ENCODE measurements around the gene PTPN1.

The PTPN1 gene

GRCh38 chr20:50477239-50477872 is 32.8 kb upstream of the PTPN1 start:
- DNase-seq (ENCODE audit: low spot score): no peak
- Histone ChIP-seq H3K14ac (ENCODE audit: low read length) (no peak overlapping the region), H3K79me1 (ENCODE audit: low read depth, low read length) (no peaks in the 10 kb centered on the region), H3K9ac (ENCODE audit: low read depth, low read length, poor library complexity) (no peak overlapping the region), H3K4me3 (ENCODE audit: low read length in 2 of 2) (no peak overlapping the region), H4K91ac (ENCODE audit: low read depth, low read length, poor library complexity) (no peak overlapping the region), H2BK15ac (ENCODE audit: low read length) (no peak overlapping the region), H3K36me3 (replicated peaks in 1 of 2; ENCODE audit: control insufficient read depth in 2 of 2, insufficient read depth in 2 of 2, low read length in 2 of 2) (no peaks in the 10 kb centered on the region), H3K18ac (ENCODE audit: low read length) (no peak overlapping the region), H3K9me3 (replicated peaks in 1 of 2; ENCODE audit: control insufficient read depth in 2 of 2, insufficient read depth in 1 of 2, low read depth in 1 of 2, low read length in 2 of 2) (no peaks in the 10 kb centered on the region), H2BK5ac (ENCODE audit: low read length) (no peak overlapping the region), H3K4ac (ENCODE audit: low read length) (no peak overlapping the region), H3K4me2 (ENCODE audit: insufficient read depth, low read length, poor library complexity, severe bottlenecking) (no peak overlapping the region), H3K27me3 (ENCODE audit: control insufficient read depth in 3 of 3, insufficient read depth in 3 of 3, low read depth in 1 of 3, low read length in 3 of 3) (peaks cover 0 to 7% (median 0%) of the 10 kb centered on the region in 3 experiments), H3K27ac (replicated peaks; ENCODE audit: low read length) (no peak overlapping the region), H2AK5ac (ENCODE audit: low read depth, low read length) (no peak overlapping the region), H2BK12ac (ENCODE audit: low read length) (no peak overlapping the region), H3K23ac (ENCODE audit: low read depth, low read length, poor library complexity) (no peak overlapping the region), H2BK120ac (ENCODE audit: low read depth, low read length) (no peak overlapping the region), H4K8ac (ENCODE audit: low read depth, low read length) (no peak overlapping the region), H2AFZ (ENCODE audit: low read length) (no peak overlapping the region), H3K4me1 (ENCODE audit: control insufficient read depth in 2 of 2, insufficient read depth in 1 of 2, low read depth in 1 of 2, low read length in 2 of 2) (peaks cover 0 to 5% of the 10 kb centered on the region in 2 donors)
- WGBS, 2 donors (ENCODE audit: extremely low coverage in 2 of 2, insufficient read length in 2 of 2, insufficient replicate concordance in 1 of 2): no CpG with 5 or more reads among the region's 5 CpGs

- Histone ChIP-seq H3K4me2 (ENCODE audit: insufficient read depth, low read length, poor library complexity, severe bottlenecking) (no peak overlapping the region), H3K36me3 (replicated peaks in 1 of 2; ENCODE audit: control insufficient read depth in 2 of 2, insufficient read depth in 2 of 2, low read length in 2 of 2) (no peaks in the 10 kb centered on the region), H2BK5ac (ENCODE audit: low read length) (no peak overlapping the region), H3K27me3 (ENCODE audit: control insufficient read depth in 3 of 3, insufficient read depth in 3 of 3, low read depth in 1 of 3, low read length in 3 of 3) (peaks cover 0 to 7% (median 0%) of the 10 kb centered on the region in 3 experiments), H2BK12ac (ENCODE audit: low read length) (no peak overlapping the region), H2BK15ac (ENCODE audit: low read length) (no peak overlapping the region), H3K27ac (replicated peaks; ENCODE audit: low read length) (no peak overlapping the region), H4K8ac (ENCODE audit: low read depth, low read length) (no peak overlapping the region), H4K91ac (ENCODE audit: low read depth, low read length, poor library complexity) (no peak overlapping the region), H3K9ac (ENCODE audit: low read depth, low read length, poor library complexity) (no peak overlapping the region), H3K4ac (ENCODE audit: low read length) (no peak overlapping the region), H3K79me1 (ENCODE audit: low read depth, low read length) (no peaks in the 10 kb centered on the region), H2BK120ac (ENCODE audit: low read depth, low read length) (no peak overlapping the region), H3K4me3 (ENCODE audit: low read length in 2 of 2) (no peak overlapping the region), H2AK5ac (ENCODE audit: low read depth, low read length) (no peak overlapping the region), H3K9me3 (replicated peaks in 1 of 2; ENCODE audit: control insufficient read depth in 2 of 2, insufficient read depth in 1 of 2, low read depth in 1 of 2, low read length in 2 of 2) (no peaks in the 10 kb centered on the region), H2AFZ (ENCODE audit: low read length) (no peak overlapping the region), H3K4me1 (ENCODE audit: control insufficient read depth in 2 of 2, insufficient read depth in 1 of 2, low read depth in 1 of 2, low read length in 2 of 2) (peaks cover 0 to 5% of the 10 kb centered on the region in 2 donors), H3K23ac (ENCODE audit: low read depth, low read length, poor library complexity) (no peak overlapping the region), H3K14ac (ENCODE audit: low read length) (no peak overlapping the region), H3K18ac (ENCODE audit: low read length) (no peak overlapping the region)
- no CpG with 5 or more reads among the region's 22 CpGs for WGBS, 2 donors (ENCODE audit: extremely low coverage in 2 of 2, insufficient read length in 2 of 2, insufficient replicate concordance in 1 of 2)
- DNase-seq (ENCODE audit: low spot score): peak; percentile 15
Measured at GRCh38 chr20:50478162-50478990, 31.8 kb upstream of the PTPN1 start.

GRCh38 chr20:50481741-50482140 is 28.4 kb upstream of the PTPN1 start:
- H3K4ac ChIP-seq (ENCODE audit: low read length): no peak overlapping the region
- H2AK5ac ChIP-seq (ENCODE audit: low read depth, low read length): no peak overlapping the region
- no peak overlapping the region for H2BK5ac ChIP-seq (ENCODE audit: low read length)
- H3K36me3 ChIP-seq (replicated peaks in 1 of 2; ENCODE audit: control insufficient read depth in 2 of 2, insufficient read depth in 2 of 2, low read length in 2 of 2): no peaks in the 10 kb centered on the region
- no peak overlapping the region for H3K4me2 ChIP-seq (ENCODE audit: insufficient read depth, low read length, poor library complexity, severe bottlenecking)
- no peak for DNase-seq (ENCODE audit: low spot score)
- no peak overlapping the region for H2BK12ac ChIP-seq (ENCODE audit: low read length)
- no peak overlapping the region for H3K9ac ChIP-seq (ENCODE audit: low read depth, low read length, poor library complexity)
- H3K9me3 ChIP-seq (replicated peaks in 1 of 2; ENCODE audit: control insufficient read depth in 2 of 2, insufficient read depth in 1 of 2, low read depth in 1 of 2, low read length in 2 of 2): no peaks in the 10 kb centered on the region
- H4K91ac ChIP-seq (ENCODE audit: low read depth, low read length, poor library complexity): no peak overlapping the region
- H3K27ac ChIP-seq (replicated peaks; ENCODE audit: low read length): no peak overlapping the region
- H2BK120ac ChIP-seq (ENCODE audit: low read depth, low read length): no peak overlapping the region
- no CpG with 5 or more reads among the region's 3 CpGs for WGBS, 2 donors (ENCODE audit: extremely low coverage in 2 of 2, insufficient read length in 2 of 2, insufficient replicate concordance in 1 of 2)
- H2AFZ ChIP-seq (ENCODE audit: low read length): no peak overlapping the region
- H3K18ac ChIP-seq (ENCODE audit: low read length): no peak overlapping the region
- H3K4me3 ChIP-seq (ENCODE audit: low read length in 2 of 2): no peak overlapping the region
- H2BK15ac ChIP-seq (ENCODE audit: low read length): no peak overlapping the region
- no peak overlapping the region for H4K8ac ChIP-seq (ENCODE audit: low read depth, low read length)
- H3K79me1 ChIP-seq (ENCODE audit: low read depth, low read length): no peaks in the 10 kb centered on the region
- no peak overlapping the region for H3K14ac ChIP-seq (ENCODE audit: low read length)
- H3K23ac ChIP-seq (ENCODE audit: low read depth, low read length, poor library complexity): no peak overlapping the region
- H3K4me1 ChIP-seq (ENCODE audit: control insufficient read depth in 2 of 2, insufficient read depth in 1 of 2, low read depth in 1 of 2, low read length in 2 of 2): no peaks in the 10 kb centered on the region
- peaks cover 0 to 3% (median 0%) of the 10 kb centered on the region in 3 experiments for H3K27me3 ChIP-seq (ENCODE audit: control insufficient read depth in 3 of 3, insufficient read depth in 3 of 3, low read depth in 1 of 3, low read length in 3 of 3)

- H3K18ac ChIP-seq (ENCODE audit: low read length): no peak overlapping the region
- H2AFZ ChIP-seq (ENCODE audit: low read length): no peak overlapping the region
- H3K27me3 ChIP-seq (ENCODE audit: control insufficient read depth in 3 of 3, insufficient read depth in 3 of 3, low read depth in 1 of 3, low read length in 3 of 3): no peaks in the 10 kb centered on the region
- no peaks in the 10 kb centered on the region for H3K9me3 ChIP-seq (replicated peaks in 1 of 2; ENCODE audit: control insufficient read depth in 2 of 2, insufficient read depth in 1 of 2, low read depth in 1 of 2, low read length in 2 of 2)
- DNase-seq (ENCODE audit: low spot score): no peak
- no peak overlapping the region for H3K4me2 ChIP-seq (ENCODE audit: insufficient read depth, low read length, poor library complexity, severe bottlenecking)
- H3K23ac ChIP-seq (ENCODE audit: low read depth, low read length, poor library complexity): no peak overlapping the region
- no peak overlapping the region for H4K91ac ChIP-seq (ENCODE audit: low read depth, low read length, poor library complexity)
- H4K8ac ChIP-seq (ENCODE audit: low read depth, low read length): no peak overlapping the region
- no peaks in the 10 kb centered on the region for H3K79me1 ChIP-seq (ENCODE audit: low read depth, low read length)
- H3K9ac ChIP-seq (ENCODE audit: low read depth, low read length, poor library complexity): no peak overlapping the region
- H3K27ac ChIP-seq (replicated peaks; ENCODE audit: low read length): no peak overlapping the region
- no peaks in the 10 kb centered on the region for H3K36me3 ChIP-seq (replicated peaks in 1 of 2; ENCODE audit: control insufficient read depth in 2 of 2, insufficient read depth in 2 of 2, low read length in 2 of 2)
- no peak overlapping the region for H2BK120ac ChIP-seq (ENCODE audit: low read depth, low read length)
- H3K4ac ChIP-seq (ENCODE audit: low read length): no peak overlapping the region
- WGBS, 2 donors (ENCODE audit: extremely low coverage in 2 of 2, insufficient read length in 2 of 2, insufficient replicate concordance in 1 of 2): no CpG with 5 or more reads among the region's 4 CpGs
- H2BK12ac ChIP-seq (ENCODE audit: low read length): no peak overlapping the region
- no peak overlapping the region for H3K14ac ChIP-seq (ENCODE audit: low read length)
- no peak overlapping the region for H3K4me3 ChIP-seq (ENCODE audit: low read length in 2 of 2)
- no peak overlapping the region for H2BK5ac ChIP-seq (ENCODE audit: low read length)
- H2BK15ac ChIP-seq (ENCODE audit: low read length): no peak overlapping the region
- no peak overlapping the region for H2AK5ac ChIP-seq (ENCODE audit: low read depth, low read length)
- no peaks in the 10 kb centered on the region for H3K4me1 ChIP-seq (ENCODE audit: control insufficient read depth in 2 of 2, insufficient read depth in 1 of 2, low read depth in 1 of 2, low read length in 2 of 2)
Measured at GRCh38 chr20:50482396-50482981, 27.7 kb upstream of the PTPN1 start.
